ENCODE measurements around the gene FHL1. TPM values are rescaled to one million over a fixed set of nuclear protein-coding genes. Genes with fewer than 3 reads are reported as not detected.

Gene FHL1
- polyA plus RNA-seq, 4 donors = 8.7 to 97.5 (median 62.1) TPM

GRCh38 chrX:136209016-136209738, 61.8 kb downstream of the FHL1 start:
- 33 to 44% (median 44%) methylated on average over 26 to 28 of the region's 28 CpGs for WGBS, 3 donors
- Histone ChIP-seq H3K36me3 (ENCODE audit: control insufficient read depth in 3 of 3, insufficient read depth in 2 of 3, low read depth in 1 of 3, low read length in 3 of 3) (peaks cover 0 to 12% (median 0%) of the 10 kb centered on the region in 3 donors), H3K9me3 (ENCODE audit: control insufficient read depth in 2 of 2, insufficient read depth in 1 of 2, low read depth in 1 of 2, low read length in 1 of 2) (no peaks in the 10 kb centered on the region), H3K4me3 (ENCODE audit: low read depth in 1 of 3, low read length in 3 of 3) (no peak overlapping the region), H3K27ac (ENCODE audit: low read depth in 1 of 3, low read length in 2 of 3) (peak overlapping the region in 1 of 3 donors; percentile 41), H3K4me1 (ENCODE audit: control insufficient read depth in 3 of 3, insufficient read depth in 2 of 3, low read depth in 1 of 3, low read length in 2 of 3) (no peaks in the 10 kb centered on the region), H3K27me3 (ENCODE audit: control insufficient read depth in 3 of 3, insufficient read depth in 3 of 3, low read length in 3 of 3) (no peaks in the 10 kb centered on the region)
- FAIRE-seq (no peak), DNase-seq (peak; percentile 20 to 46)

- Histone ChIP-seq H3K4me1 (ENCODE audit: control insufficient read depth in 3 of 3, insufficient read depth in 2 of 3, low read depth in 1 of 3, low read length in 2 of 3) (no peaks in the 10 kb centered on the region), H3K27ac (ENCODE audit: low read depth in 1 of 3, low read length in 2 of 3) (peak overlapping the region in 1 of 3 donors; percentile 38), H3K9me3 (ENCODE audit: control insufficient read depth in 2 of 2, insufficient read depth in 1 of 2, low read depth in 1 of 2, low read length in 1 of 2) (no peaks in the 10 kb centered on the region), H3K36me3 (ENCODE audit: control insufficient read depth in 3 of 3, insufficient read depth in 2 of 3, low read depth in 1 of 3, low read length in 3 of 3) (peaks cover 0 to 12% (median 0%) of the 10 kb centered on the region in 3 donors), H3K27me3 (ENCODE audit: control insufficient read depth in 3 of 3, insufficient read depth in 3 of 3, low read length in 3 of 3) (no peaks in the 10 kb centered on the region), H3K4me3 (ENCODE audit: low read depth in 1 of 3, low read length in 3 of 3) (no peak overlapping the region)
- DNase-seq (no peak), FAIRE-seq (no peak)
- WGBS, 3 donors = 59 to 60% (median 60%) methylated on average over 9 of the region's 9 CpGs
Observed at GRCh38 chrX:136209751-136210150, 62.4 kb downstream of the FHL1 start.

DNA sequence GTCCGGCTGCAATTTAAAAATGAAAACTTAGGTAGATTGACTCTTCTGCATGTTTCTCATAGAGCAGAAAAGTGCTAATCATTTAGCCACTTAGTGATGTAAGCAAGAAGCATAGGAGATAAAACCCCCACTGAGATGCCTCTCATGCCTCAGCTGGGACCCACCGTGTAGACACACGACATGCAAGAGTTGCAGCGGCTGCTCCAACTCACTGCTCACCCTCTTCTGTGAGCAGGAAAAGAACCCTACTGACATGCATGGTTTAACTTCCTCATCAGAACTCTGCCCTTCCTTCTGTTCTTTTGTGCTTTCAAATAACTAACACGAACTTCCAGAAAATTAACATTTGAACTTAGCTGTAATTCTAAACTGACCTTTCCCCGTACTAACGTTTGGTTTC, 62.9 kb downstream of the FHL1 start:
- FAIRE-seq (no peak), DNase-seq (no peak)
- peak overlapping the region in 1 of 3 donors; percentile 31 for H3K27ac ChIP-seq (ENCODE audit: low read depth in 1 of 3, low read length in 2 of 3)

GRCh38 chrX:136210806-136211205, 63.5 kb downstream of the FHL1 start:
- 65 to 74% (median 71%) methylated on average over 5 of the region's 5 CpGs for WGBS, 3 donors
- no peak for DNase-seq
- H3K4me1 ChIP-seq (ENCODE audit: control insufficient read depth in 3 of 3, insufficient read depth in 2 of 3, low read depth in 1 of 3, low read length in 2 of 3) = no peaks in the 10 kb centered on the region
- H3K27ac ChIP-seq (ENCODE audit: low read depth in 1 of 3, low read length in 2 of 3) = no peak overlapping the region
- no peak overlapping the region for H3K4me3 ChIP-seq (ENCODE audit: low read depth in 1 of 3, low read length in 3 of 3)
- no peaks in the 10 kb centered on the region for H3K9me3 ChIP-seq (ENCODE audit: control insufficient read depth in 2 of 2, insufficient read depth in 1 of 2, low read depth in 1 of 2, low read length in 1 of 2)
- H3K36me3 ChIP-seq (ENCODE audit: control insufficient read depth in 3 of 3, insufficient read depth in 2 of 3, low read depth in 1 of 3, low read length in 3 of 3) = peaks cover 0 to 12% (median 0%) of the 10 kb centered on the region in 3 donors
- H3K27me3 ChIP-seq (ENCODE audit: control insufficient read depth in 3 of 3, insufficient read depth in 3 of 3, low read length in 3 of 3) = no peaks in the 10 kb centered on the region
- no peak for FAIRE-seq

More for the DNA sequence above, 62.9 kb downstream of the FHL1 start:
- no peaks in the 10 kb centered on the region for H3K4me1 ChIP-seq (ENCODE audit: control insufficient read depth in 3 of 3, insufficient read depth in 2 of 3, low read depth in 1 of 3, low read length in 2 of 3)
- no peaks in the 10 kb centered on the region for H3K27me3 ChIP-seq (ENCODE audit: control insufficient read depth in 3 of 3, insufficient read depth in 3 of 3, low read length in 3 of 3)
- 45 to 63% (median 59%) methylated on average over 7 of the region's 7 CpGs for WGBS, 3 donors
- H3K9me3 ChIP-seq (ENCODE audit: control insufficient read depth in 2 of 2, insufficient read depth in 1 of 2, low read depth in 1 of 2, low read length in 1 of 2) = no peaks in the 10 kb centered on the region
- peaks cover 0 to 12% (median 0%) of the 10 kb centered on the region in 3 donors for H3K36me3 ChIP-seq (ENCODE audit: control insufficient read depth in 3 of 3, insufficient read depth in 2 of 3, low read depth in 1 of 3, low read length in 3 of 3)
- H3K4me3 ChIP-seq (ENCODE audit: low read depth in 1 of 3, low read length in 3 of 3) = no peak overlapping the region

DNA sequence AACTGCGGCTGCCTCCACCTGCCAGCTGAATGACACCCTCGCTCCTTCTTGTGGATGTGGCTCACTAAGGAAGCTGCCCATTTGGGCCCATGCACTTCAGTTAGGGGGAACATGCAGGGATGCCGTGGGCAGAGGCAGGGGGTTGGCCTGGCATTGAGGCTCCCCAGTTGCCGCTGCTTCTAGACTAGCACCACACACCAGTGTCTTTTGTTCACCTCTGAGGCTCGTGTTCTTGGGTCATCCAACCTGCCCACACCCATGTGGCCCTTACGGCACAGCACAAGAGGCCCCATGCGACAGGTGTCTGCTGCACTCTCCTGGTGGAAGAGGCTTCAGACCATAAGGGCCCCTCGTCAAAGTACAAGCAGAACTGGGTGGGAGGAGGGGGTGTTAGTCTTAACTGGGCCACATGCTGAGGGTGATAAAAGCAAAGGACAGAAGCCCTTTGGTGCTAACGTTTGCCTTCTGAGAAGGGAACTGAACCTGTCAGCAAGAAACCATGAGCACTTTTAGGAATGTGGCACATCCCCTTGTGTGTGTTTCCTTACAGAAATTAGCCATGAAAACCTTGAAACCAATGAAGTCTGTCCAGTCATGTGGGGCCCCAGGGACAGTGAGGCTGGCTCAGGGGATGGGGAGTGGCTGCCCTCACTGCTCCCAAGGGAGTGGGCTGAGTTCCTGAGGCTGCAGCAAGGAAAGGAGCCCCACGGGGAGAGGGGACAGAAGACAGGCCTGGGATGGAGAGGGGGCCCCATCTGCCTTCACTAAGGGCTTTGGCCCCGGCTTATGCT, 64.6 kb downstream of the FHL1 start:
- no peaks in the 10 kb centered on the region for H3K4me1 ChIP-seq (ENCODE audit: control insufficient read depth in 3 of 3, insufficient read depth in 2 of 3, low read depth in 1 of 3, low read length in 2 of 3)
- H3K27ac ChIP-seq (ENCODE audit: low read depth in 1 of 3, low read length in 2 of 3) = peak overlapping the region in 1 of 3 donors; percentile 2
- H3K36me3 ChIP-seq (ENCODE audit: control insufficient read depth in 3 of 3, insufficient read depth in 2 of 3, low read depth in 1 of 3, low read length in 3 of 3) = peaks cover 0 to 11% (median 0%) of the 10 kb centered on the region in 3 donors
- no peaks in the 10 kb centered on the region for H3K27me3 ChIP-seq (ENCODE audit: control insufficient read depth in 3 of 3, insufficient read depth in 3 of 3, low read length in 3 of 3)
- no peak for DNase-seq
- FAIRE-seq = no peak
- no peaks in the 10 kb centered on the region for H3K9me3 ChIP-seq (ENCODE audit: control insufficient read depth in 2 of 2, insufficient read depth in 1 of 2, low read depth in 1 of 2, low read length in 1 of 2)
- H3K4me3 ChIP-seq (ENCODE audit: low read depth in 1 of 3, low read length in 3 of 3) = no peak overlapping the region
- WGBS, 3 donors = 68 to 77% (median 77%) methylated on average over 9 to 11 of the region's 11 CpGs

- Histone ChIP-seq H3K4me1 (ENCODE audit: control insufficient read depth in 3 of 3, insufficient read depth in 2 of 3, low read depth in 1 of 3, low read length in 2 of 3) (no peaks in the 10 kb centered on the region), H3K9me3 (ENCODE audit: control insufficient read depth in 2 of 2, insufficient read depth in 1 of 2, low read depth in 1 of 2, low read length in 1 of 2) (no peaks in the 10 kb centered on the region), H3K27ac (ENCODE audit: low read depth in 1 of 3, low read length in 2 of 3) (peak overlapping the region in 1 of 3 donors; percentile 2), H3K4me3 (ENCODE audit: low read depth in 1 of 3, low read length in 3 of 3) (no peak overlapping the region), H3K27me3 (ENCODE audit: control insufficient read depth in 3 of 3, insufficient read depth in 3 of 3, low read length in 3 of 3) (no peaks in the 10 kb centered on the region), H3K36me3 (ENCODE audit: control insufficient read depth in 3 of 3, insufficient read depth in 2 of 3, low read depth in 1 of 3, low read length in 3 of 3) (peaks cover 0 to 7% (median 0%) of the 10 kb centered on the region in 3 donors)
- DNase-seq (no peak), FAIRE-seq (no peak)
- WGBS, 3 donors = 76 to 82% (median 81%) methylated on average over 16 to 17 of the region's 17 CpGs
Observed at GRCh38 chrX:136212557-136213111, 65.3 kb downstream of the FHL1 start.

DNA sequence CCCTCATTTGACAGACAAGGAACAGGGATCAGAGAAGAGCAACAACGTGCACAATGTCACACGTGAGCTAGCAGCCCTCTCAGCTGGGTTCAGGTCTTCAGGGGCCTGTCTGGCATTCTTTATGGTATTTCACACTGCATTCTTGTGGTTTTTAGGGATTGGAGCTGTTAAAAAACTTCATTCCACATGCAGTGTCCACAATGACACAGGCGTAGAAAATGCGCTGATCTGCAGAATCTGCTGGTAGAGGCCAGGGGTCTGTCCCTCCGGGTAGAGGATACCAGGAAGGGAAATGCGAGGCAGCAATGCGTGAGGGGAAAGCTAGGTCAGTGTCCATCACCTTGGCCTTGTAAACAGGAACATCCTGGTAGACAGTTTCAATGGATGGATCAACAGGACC, 67.2 kb downstream of the FHL1 start:
- Histone ChIP-seq H3K9me3 (ENCODE audit: control insufficient read depth in 2 of 2, insufficient read depth in 1 of 2, low read depth in 1 of 2, low read length in 1 of 2) (no peaks in the 10 kb centered on the region), H3K4me3 (ENCODE audit: low read depth in 1 of 3, low read length in 3 of 3) (no peak overlapping the region), H3K4me1 (ENCODE audit: control insufficient read depth in 3 of 3, insufficient read depth in 2 of 3, low read depth in 1 of 3, low read length in 2 of 3) (no peaks in the 10 kb centered on the region), H3K27ac (ENCODE audit: low read depth in 1 of 3, low read length in 2 of 3) (peak overlapping the region in 1 of 3 donors; percentile 39), H3K36me3 (ENCODE audit: control insufficient read depth in 3 of 3, insufficient read depth in 2 of 3, low read depth in 1 of 3, low read length in 3 of 3) (no peaks in the 10 kb centered on the region), H3K27me3 (ENCODE audit: control insufficient read depth in 3 of 3, insufficient read depth in 3 of 3, low read length in 3 of 3) (no peaks in the 10 kb centered on the region)
- FAIRE-seq (no peak), DNase-seq (no peak)
- 58 to 90% (median 76%) methylated on average over 7 of the region's 7 CpGs for WGBS, 3 donors

GRCh38 chrX:136215559-136215958, 68.2 kb downstream of the FHL1 start:
- no peaks in the 10 kb centered on the region for H3K9me3 ChIP-seq (ENCODE audit: control insufficient read depth in 2 of 2, insufficient read depth in 1 of 2, low read depth in 1 of 2, low read length in 1 of 2)
- no peak for DNase-seq
- no peak overlapping the region for H3K4me3 ChIP-seq (ENCODE audit: low read depth in 1 of 3, low read length in 3 of 3)
- no peaks in the 10 kb centered on the region for H3K4me1 ChIP-seq (ENCODE audit: control insufficient read depth in 3 of 3, insufficient read depth in 2 of 3, low read depth in 1 of 3, low read length in 2 of 3)
- H3K27ac ChIP-seq (ENCODE audit: low read depth in 1 of 3, low read length in 2 of 3) = no peak overlapping the region
- H3K27me3 ChIP-seq (ENCODE audit: control insufficient read depth in 3 of 3, insufficient read depth in 3 of 3, low read length in 3 of 3) = no peaks in the 10 kb centered on the region
- FAIRE-seq = no peak
- no peaks in the 10 kb centered on the region for H3K36me3 ChIP-seq (ENCODE audit: control insufficient read depth in 3 of 3, insufficient read depth in 2 of 3, low read depth in 1 of 3, low read length in 3 of 3)

Data from small intestine (tissue), 7 donors.